GM19351 (cell line): Measurements from ENCODE around the gene SMG6.

Experiments
- ATAC-seq: cut with Tn5 transposase; IDR thresholded peaks from one replicate; pipeline ENCODE4 v1.9.1; 2021; ENCODE audit warnings: mild to moderate bottlenecking, moderate library complexity; ENCODE audit not compliant: unreplicated experiment

The SMG6 gene

DNA sequence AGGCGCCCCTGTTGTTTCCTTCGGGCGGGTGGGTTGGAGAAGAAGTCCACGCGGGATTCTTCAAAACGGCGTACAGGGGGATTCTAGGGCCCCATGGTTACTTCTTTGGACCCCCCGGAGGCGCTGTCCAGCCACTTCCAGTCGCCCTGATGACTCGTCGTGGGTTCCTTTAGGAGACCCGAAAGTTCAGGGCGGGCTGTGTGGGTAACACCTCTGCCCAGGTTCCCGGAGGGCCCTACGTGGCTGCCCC is 249.4 kb downstream of the SMG6 start:
- no peak for ATAC-seq

GRCh38 chr17:2053380-2054261 is 250.0 kb downstream of the SMG6 start:
- no peak for ATAC-seq

- no peak for ATAC-seq
Observed at GRCh38 chr17:2051933-2052559, 251.5 kb downstream of the SMG6 start.

DNA sequence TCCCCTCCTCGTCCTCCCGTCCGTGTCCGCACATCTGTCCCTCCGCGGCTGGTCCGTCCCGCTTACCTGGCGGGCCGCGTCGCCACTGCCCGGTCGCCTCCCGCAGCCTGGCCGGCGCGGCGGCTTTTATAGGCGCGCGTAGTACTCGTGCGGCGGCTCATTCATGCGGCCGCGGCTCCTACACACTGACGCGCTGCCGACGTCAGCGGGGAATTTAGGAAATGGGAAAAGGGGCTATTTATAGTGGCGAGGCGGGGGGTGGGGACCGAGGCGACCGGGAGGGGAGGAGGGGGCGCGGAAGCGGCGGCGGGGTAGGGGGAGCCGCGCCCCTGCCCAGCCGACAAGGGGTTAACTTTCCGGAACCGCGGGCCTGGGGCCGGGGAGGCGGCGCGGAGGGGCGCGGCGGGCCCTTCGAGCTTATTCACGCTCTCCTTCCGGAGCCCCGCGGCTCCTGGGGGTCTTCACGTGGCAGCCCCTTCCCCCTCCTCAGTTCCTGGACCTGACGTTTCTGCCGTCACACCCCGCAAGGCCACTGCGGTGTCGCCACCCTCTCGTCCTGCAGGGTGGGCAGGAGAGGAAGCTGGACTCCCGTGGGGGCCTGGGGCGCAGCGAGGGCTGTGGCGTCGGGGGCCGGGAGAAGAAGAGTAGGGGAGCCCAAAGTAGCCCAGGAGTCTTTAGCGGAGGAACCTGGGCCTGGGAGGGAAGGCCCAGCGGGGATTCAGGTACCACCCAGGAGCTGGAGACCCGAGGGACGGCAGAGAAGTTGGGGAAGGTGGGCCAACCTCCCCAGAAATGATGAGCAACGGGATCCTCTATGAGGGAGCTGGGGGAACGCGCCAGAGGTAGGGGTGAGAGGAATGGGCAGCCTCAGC is 252.3 kb downstream of the SMG6 start:
- ATAC-seq, result no peak

GRCh38 chr17:2050300-2051060 is 253.1 kb downstream of the SMG6 start:
- peak; percentile 12 for ATAC-seq

DNA sequence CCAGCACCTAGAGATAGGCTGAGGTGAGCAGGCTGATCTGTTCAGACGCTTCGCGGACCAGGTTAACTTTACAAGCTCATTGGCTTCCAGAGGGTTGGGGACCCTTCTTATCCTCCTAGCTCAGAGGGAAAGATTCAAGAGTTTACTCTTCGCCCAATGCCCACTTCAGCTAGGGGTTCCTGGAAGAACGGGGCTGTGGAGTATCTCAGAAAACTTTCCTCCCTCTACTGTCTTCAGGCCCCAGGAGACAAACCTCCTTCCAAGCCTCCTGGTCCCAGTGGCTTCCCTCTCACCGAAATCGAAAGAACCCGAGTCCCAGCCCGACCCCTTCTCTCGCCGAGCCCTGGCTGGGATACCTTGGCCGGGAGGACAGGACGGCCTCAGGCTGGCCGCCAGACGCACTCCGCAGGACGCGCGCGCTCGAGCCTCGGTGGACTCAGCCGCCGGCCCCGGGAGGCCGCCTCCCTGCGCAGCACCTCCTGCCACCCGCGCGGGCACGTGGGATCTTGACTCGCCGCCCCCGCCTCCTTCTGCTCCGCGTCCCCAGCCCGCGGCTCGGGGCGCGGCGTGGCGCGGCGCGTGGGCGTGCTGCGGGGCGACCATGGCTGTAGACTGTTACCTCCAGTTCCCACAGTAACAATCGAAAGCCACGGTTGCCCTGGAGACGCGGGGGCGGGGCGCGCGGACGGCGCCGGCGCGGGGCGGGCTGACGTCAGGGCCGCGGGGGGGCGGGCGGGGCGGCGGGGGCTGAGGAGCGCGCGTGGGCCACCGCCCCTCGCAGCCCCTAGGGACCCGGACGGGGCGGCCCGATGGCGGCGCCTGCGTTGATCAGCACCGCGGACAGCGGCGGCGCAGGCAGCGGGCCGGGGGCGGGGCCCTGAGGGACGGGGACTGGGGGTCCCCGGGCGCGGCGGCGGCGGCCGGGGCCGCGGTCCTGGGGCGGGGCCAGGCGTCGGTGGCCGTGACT is 254.0 kb downstream of the SMG6 start:
- ATAC-seq, result peak; percentile 53

DNA sequence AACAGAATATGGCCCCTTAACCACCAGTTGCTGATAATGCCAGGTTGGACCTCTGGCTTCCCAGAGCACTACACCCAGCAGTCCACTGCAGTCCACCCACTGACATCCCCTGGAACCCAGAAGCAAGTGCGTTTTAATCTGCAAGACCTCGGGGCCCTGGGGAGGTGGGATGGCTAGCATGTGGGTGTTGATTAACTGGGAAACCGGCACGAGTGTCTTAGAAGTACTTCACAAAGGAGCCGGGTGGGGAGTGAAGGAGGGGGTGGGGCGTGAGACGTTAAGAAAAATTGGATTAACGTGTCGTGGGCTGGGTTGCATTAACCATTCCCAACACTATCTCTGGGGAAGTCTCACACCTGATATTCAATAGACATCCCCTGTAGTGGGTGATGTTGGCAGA is 254.8 kb downstream of the SMG6 start:
- no peak for ATAC-seq

DNA sequence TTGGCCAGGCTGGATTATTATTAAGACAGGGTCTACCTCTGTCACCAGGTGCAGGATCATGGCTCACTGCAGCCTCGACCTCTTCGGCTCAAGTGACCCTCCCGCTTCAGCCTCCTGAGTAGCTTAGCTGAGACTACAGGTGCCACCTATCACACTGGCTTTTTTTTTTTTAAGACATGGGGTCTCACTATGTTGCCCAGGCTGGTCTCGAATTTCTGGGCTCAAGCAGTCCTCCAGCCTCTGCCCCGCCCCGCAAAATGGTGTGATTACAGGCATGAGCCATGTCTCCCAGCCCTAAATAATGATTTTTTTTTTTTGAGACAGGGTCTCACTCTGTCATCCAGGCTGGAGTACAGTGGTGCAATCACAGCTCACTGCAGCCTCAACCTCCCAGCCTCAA is 256.0 kb downstream of the SMG6 start:
- ATAC-seq, result no peak

DNA sequence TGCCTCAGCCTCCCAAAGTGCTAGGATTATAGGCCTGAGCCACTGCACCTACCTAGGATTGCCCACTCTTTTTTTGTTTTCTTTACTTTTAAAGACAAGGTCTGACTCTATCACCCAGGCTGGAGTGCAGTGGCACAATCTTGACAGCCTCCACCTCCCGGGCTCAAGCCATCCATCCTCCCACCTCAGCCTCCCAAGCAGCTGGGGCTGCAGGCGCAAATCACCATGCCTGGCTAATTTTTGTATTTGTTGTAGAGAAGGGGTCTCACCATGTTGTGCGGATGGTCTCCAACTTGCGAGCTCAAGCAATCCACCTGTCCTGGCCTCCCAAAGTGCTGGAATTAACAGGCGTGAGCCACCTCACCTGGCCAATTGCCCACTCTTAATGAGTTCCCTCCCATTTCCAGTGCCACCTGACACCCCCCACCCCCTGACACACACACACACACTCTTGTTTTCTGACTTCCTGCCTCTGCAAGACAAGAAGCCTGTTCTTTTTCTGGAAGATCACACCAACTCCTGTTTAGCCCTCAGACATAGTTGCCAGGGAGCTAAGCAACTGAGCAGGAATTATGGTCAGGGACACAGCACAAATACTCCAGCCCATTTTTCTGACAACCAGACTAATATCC is 259.2 kb downstream of the SMG6 start:
- no peak for ATAC-seq

GRCh38 chr17:2043785-2044184 is 259.8 kb downstream of the SMG6 start:
- no peak for ATAC-seq

- ATAC-seq, result no peak
Observed at GRCh38 chr17:2042933-2043332, 260.7 kb downstream of the SMG6 start.

DNA sequence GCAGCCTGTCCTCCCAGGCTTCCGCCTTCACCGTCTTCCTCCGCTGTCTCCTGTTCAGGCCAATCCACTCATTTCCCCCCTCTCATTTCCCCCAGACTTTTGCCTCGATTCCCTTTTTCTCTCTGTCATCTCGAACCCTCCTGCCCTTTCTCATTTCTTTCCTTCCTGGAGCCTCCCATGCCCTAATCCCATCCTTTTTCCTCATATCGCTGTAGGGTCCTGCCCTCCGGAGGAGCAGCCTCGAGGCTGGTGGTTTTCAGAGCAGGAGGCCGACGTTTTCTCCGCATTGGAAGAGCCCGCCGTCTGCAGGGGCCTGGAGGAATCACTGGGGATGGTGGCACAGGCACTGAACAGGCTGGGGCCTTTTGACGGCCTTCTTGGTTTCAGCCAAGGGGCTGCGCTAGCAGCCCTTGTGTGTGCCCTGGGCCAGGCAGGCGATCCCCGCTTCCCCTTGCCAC is 261.2 kb downstream of the SMG6 start:
- no peak for ATAC-seq

GRCh38 chr17:2041561-2042389 is 261.8 kb downstream of the SMG6 start, which contains the start of gene OVCA2:
Gene OVCA2, plus strand, starts transcription at chr17:2042022. Its CDS starts 26 bp downstream, at chr17:2042048.
- ATAC-seq, result peak; percentile 92

- no peak for ATAC-seq
Observed at GRCh38 chr17:2040942-2041560, 262.5 kb downstream of the SMG6 start.

DNA sequence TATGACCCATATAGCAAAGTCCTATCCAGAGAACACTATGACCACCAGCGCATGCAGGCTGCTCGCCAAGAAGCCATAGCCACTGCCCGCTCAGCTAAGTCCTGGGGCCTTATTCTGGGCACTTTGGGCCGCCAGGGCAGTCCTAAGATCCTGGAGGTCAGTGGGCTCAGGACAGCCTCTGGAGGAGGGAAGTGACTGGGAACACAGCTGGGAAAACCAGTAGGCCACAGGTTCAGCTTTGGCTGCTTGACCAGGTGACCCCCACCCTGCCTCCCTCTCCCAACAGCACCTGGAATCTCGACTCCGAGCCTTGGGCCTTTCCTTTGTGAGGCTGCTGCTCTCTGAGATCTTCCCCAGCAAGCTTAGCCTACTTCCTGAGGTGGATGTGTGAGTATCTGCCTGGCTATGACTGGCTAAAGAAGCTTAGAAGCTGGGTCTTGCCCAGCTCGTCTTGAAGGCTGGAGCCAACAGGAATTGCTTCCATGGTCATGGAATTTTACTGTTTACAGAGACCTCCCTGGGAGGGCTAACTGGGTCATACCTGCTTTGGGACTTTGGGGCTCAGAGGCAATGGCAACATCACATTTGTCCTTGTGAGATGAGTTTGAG is 263.3 kb downstream of the SMG6 start:
- ATAC-seq, result no peak

DNA sequence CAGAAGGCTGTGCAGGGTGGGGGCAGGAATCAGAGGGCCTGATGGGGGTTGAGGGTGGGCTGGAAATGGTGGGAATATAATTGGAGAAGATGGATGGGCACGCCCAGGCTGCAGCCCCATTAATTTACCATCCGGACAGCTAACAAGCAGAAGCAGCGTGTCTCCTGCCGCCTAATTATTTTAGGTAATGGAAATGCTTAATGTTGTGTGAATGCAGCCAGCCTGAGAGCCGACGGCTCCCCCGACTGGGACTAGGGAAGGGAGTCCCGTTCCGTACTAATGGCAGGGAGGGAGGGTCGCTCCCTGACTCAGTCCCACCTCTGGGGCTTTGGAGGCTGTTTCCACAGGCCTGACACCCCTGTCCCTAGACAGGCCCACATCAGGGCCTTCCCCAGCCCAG is 266.4 kb downstream of the SMG6 start:
- no peak for ATAC-seq
